Spleen (tissue), 11 donors: ENCODE measurements around the gene NF2. TPM values are rescaled to one million over a fixed set of nuclear protein-coding genes. Genes with fewer than 3 reads are reported as not detected.

Experiments
- DNase-seq: peaks from one replicate; pipeline ENCODE4 v3.0.0-alpha.2; 2020
- H3K27ac ChIP-seq, 8 donors: fragments of 200-600 bp; sonication (generic) in 7 of 8; 1 replicate in 4 of 8; 2 replicates in 4 of 8; pipeline versions ENCODE4 v1.5.0 to v1.8.0; 2016 to 2021; ENCODE audit warnings: inconsistent platforms in 4 of 8, mild to moderate bottlenecking in 4 of 8, moderate library complexity in 1 of 8
- H3K27me3 ChIP-seq, 7 donors: fragments of 200-600 bp; sonication (generic) in 6 of 7; replicated peaks in 1 of 7; 1 replicate in 4 of 7; 2 replicates in 3 of 7; pipeline versions ENCODE4 v1.5.0 to v1.8.0; 2016 to 2021; ENCODE audit warnings: inconsistent platforms in 3 of 7, mild to moderate bottlenecking in 1 of 7
- H3K36me3 ChIP-seq, 6 donors: fragments of 200-600 bp; sonication (generic) in 5 of 6; 1 replicate in 4 of 6; 2 replicates in 2 of 6; pipeline versions ENCODE4 v1.5.0 to v1.8.0; 2016 to 2021; ENCODE audit warnings: inconsistent platforms in 2 of 6
- H3K4me1 ChIP-seq, 6 donors: fragments of 200-600 bp; sonication (generic) in 5 of 6; 1 replicate in 3 of 6; 2 replicates in 3 of 6; pipeline versions ENCODE4 v1.5.0 to v1.8.0; 2016 to 2021; ENCODE audit warnings: inconsistent platforms in 3 of 6
- H3K4me3 ChIP-seq, 8 donors: fragments of 200-600 bp; sonication (generic) in 7 of 8; 1 replicate in 4 of 8; 2 replicates in 4 of 8; pipeline versions ENCODE4 v1.5.0 to v1.8.0; 2016 to 2021; ENCODE audit warnings: inconsistent platforms in 4 of 8, mild to moderate bottlenecking in 4 of 8, moderate library complexity in 2 of 8
- H3K9me3 ChIP-seq, 8 donors: fragments of 200-600 bp; sonication (generic) in 7 of 8; 1 replicate in 4 of 8; 2 replicates in 4 of 8; pipeline versions ENCODE4 v1.5.0 to v1.8.0; 2016 to 2021; ENCODE audit warnings: inconsistent platforms in 4 of 8
- POLR2A ChIP-seq, 3 donors: fragments of 450-650 bp; IDR thresholded peaks; one replicate each; pipeline ENCODE4 v1.5.1; 2017; ENCODE audit warnings: antibody characterized with exemption in 3 of 3, mild to moderate bottlenecking in 1 of 3
- POLR2AphosphoS5 ChIP-seq, 3 donors: sonication (generic); formaldehyde crosslinking; IDR thresholded peaks; one replicate each; pipeline ENCODE4 v1.5.1; 2017; ENCODE audit warnings: antibody characterized with exemption in 3 of 3
- WGBS, 5 donors: extraction: QIAGEN DNeasy Blood & Tissue Kit in 3 of 5; methylation state at CpG; one replicate each; pipeline versions ENCODE4 v1.1.5 to v1.1.7; 2013 to 2018; 5-methylcytosine and 5-hydroxymethylcytosine counted together
- intact Hi-C: fragments of 100-400 bp; cut with DNase I; formaldehyde crosslinking; loops from one replicate; pipeline ENCODE4 v1.15.0; 2023; ENCODE audit warnings: low total_unique reads
- polyA plus RNA-seq, 3 donors: library from polyadenylated mRNA; stranded (reverse); fragments of 200-250 nt; gene quantifications; one replicate each; pipeline ENCODE4 v1.2.1, GENCODE V29; 2013
- total RNA-seq, 7 donors: library from RNA; depleted of rRNA in 3 of 7; stranded (reverse); fragments of >200 nt in 3 of 7; fragmentation: NEBNext Ultra II Directional in 4 of 7; extraction: Animal tissue kit (Norgen Biotek cat#: 25700) in 4 of 7; gene quantifications; one replicate each; pipeline versions ENCODE4 v1.1.0 to v1.2.1, GENCODE V29; 2016 to 2021
- TF ChIP-seq, protein P1 (sequence below), 11 experiments: fragments of 200-600 bp in 7 of 11; fragments of 450-650 bp in 4 of 11; sonication (generic) in 4 of 11; IDR thresholded peaks in 8 of 11; conservative IDR thresholded peaks in 3 of 11; 1 replicate in 7 of 11; 2 replicates in 4 of 11; pipeline versions ENCODE4 v1.4.0 to v1.8.0; 2016 to 2021; ENCODE audit warnings: antibody characterized with exemption in 11 of 11, inconsistent platforms in 4 of 11, mild to moderate bottlenecking in 1 of 11
- donor health status: healthy with polysubstance abuse.
- donor health status: DM: no; HTN: no; CAD: no; lungs with moderate emphysema.
- donor health status: DM: no; HTN: no; CAD: no.
- donor health status: Bipolar disorder and iron deficiency.
- donor health status: healthy.
- donor health status: DM: no; HTN: no; CAD: no.
- donor health status: DM: yes; HTN: yes; CAD: no.

NF2 gene
- total and polyA plus RNA-seq, 10 donors = 3.9 to 42.9 (median 31.4) TPM

GRCh38 chr22:29722151-29722550 is 118.7 kb downstream of the NF2 start:
- intact Hi-C loops = no loop called here
- WGBS, 5 donors = 55 to 76% (median 72%) methylated on average over 3 to 7 of the region's 7 CpGs
- Histone ChIP-seq H3K9me3 (no peaks in the 10 kb centered on the region), H3K27me3 (peaks cover 0 to 81% (median 35%) of the 10 kb centered on the region in 7 donors), H3K4me1 (peaks cover 0 to 25% (median 13%) of the 10 kb centered on the region in 6 donors), H3K4me3 (no peak overlapping the region), H3K27ac (no peak overlapping the region), H3K36me3 (no peaks in the 10 kb centered on the region)
- no peak for TF ChIP-seq POLR2A (IDR thresholded peaks at IDR 0.05)
- DNase-seq = no peak

- DNase-seq = no peak
- peaks cover 0 to 81% (median 35%) of the 10 kb centered on the region in 7 donors for H3K27me3 ChIP-seq
- intact Hi-C loops = no loop called here
- H3K27ac ChIP-seq = no peak overlapping the region
- no peak overlapping the region for H3K4me3 ChIP-seq
- H3K9me3 ChIP-seq = no peaks in the 10 kb centered on the region
- TF ChIP-seq POLR2A (IDR thresholded peaks at IDR 0.05) = no peak
- no peak for TF ChIP-seq POLR2AphosphoS5 (IDR thresholded peaks at IDR 0.05)
- TF ChIP-seq, protein P1, sequence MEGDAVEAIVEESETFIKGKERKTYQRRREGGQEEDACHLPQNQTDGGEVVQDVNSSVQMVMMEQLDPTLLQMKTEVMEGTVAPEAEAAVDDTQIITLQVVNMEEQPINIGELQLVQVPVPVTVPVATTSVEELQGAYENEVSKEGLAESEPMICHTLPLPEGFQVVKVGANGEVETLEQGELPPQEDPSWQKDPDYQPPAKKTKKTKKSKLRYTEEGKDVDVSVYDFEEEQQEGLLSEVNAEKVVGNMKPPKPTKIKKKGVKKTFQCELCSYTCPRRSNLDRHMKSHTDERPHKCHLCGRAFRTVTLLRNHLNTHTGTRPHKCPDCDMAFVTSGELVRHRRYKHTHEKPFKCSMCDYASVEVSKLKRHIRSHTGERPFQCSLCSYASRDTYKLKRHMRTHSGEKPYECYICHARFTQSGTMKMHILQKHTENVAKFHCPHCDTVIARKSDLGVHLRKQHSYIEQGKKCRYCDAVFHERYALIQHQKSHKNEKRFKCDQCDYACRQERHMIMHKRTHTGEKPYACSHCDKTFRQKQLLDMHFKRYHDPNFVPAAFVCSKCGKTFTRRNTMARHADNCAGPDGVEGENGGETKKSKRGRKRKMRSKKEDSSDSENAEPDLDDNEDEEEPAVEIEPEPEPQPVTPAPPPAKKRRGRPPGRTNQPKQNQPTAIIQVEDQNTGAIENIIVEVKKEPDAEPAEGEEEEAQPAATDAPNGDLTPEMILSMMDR (IDR thresholded peaks at IDR 0.05 in 8 of 11, conservative IDR thresholded peaks at IDR 0.05 in 3 of 11) = no peak
- no peaks in the 10 kb centered on the region for H3K36me3 ChIP-seq
- H3K4me1 ChIP-seq = peaks cover 0 to 27% (median 13%) of the 10 kb centered on the region in 6 donors
- 79 to 88% (median 83%) methylated on average over 15 to 16 of the region's 16 CpGs for WGBS, 5 donors
Measured at GRCh38 chr22:29722587-29722986, 119.2 kb downstream of the NF2 start.

GRCh38 chr22:29723766-29724165 is 120.3 kb downstream of the NF2 start:
- H3K27ac ChIP-seq = no peak overlapping the region
- H3K9me3 ChIP-seq = no peaks in the 10 kb centered on the region
- H3K36me3 ChIP-seq = peaks cover 0 to 5% (median 0%) of the 10 kb centered on the region in 6 donors
- H3K4me1 ChIP-seq = peaks cover 0 to 27% (median 13%) of the 10 kb centered on the region in 6 donors
- no peak for DNase-seq
- H3K27me3 ChIP-seq = peaks cover 0 to 69% (median 32%) of the 10 kb centered on the region in 7 donors
- WGBS, 5 donors = 80 to 92% (median 82%) methylated on average over 9 to 10 of the region's 10 CpGs
- intact Hi-C loops = no loop called here
- H3K4me3 ChIP-seq = no peak overlapping the region
- TF ChIP-seq, protein P1 (IDR thresholded peaks at IDR 0.05 in 8 of 11, conservative IDR thresholded peaks at IDR 0.05 in 3 of 11) = no peak
- no peak for TF ChIP-seq POLR2A (IDR thresholded peaks at IDR 0.05)
- TF ChIP-seq POLR2AphosphoS5 (IDR thresholded peaks at IDR 0.05) = no peak

DNA sequence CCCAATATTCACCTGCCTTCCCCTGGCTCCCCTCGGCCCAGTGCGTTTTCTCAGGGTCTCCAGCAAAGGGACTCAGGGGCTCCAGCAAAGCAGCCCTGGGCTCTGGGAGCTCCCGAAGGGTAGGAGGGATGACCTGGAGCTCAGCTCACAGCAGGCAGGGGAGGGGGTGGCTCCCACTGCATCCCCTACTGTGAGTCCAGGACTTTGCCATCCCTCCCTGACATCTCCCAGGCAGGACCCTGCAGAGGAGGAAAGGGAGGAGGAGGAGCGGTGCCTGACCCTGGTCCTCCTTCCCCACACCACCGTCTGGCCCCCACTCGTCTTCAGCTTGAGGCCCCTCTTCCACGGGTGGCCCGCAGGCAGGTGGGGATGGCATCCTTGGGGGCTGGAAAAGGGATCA is 121.4 kb downstream of the NF2 start:
- Histone ChIP-seq H3K36me3 (peaks cover 0 to 16% (median 0%) of the 10 kb centered on the region in 6 donors), H3K4me3 (no peak overlapping the region), H3K27ac (no peak overlapping the region), H3K4me1 (peaks cover 0 to 21% (median 7%) of the 10 kb centered on the region in 6 donors), H3K9me3 (no peaks in the 10 kb centered on the region), H3K27me3 (peaks cover 0 to 58% (median 21%) of the 10 kb centered on the region in 7 donors)
- TF ChIP-seq POLR2A (IDR thresholded peaks at IDR 0.05) = no peak
- TF ChIP-seq POLR2AphosphoS5 (IDR thresholded peaks at IDR 0.05) = no peak
- TF ChIP-seq, protein P1 (IDR thresholded peaks at IDR 0.05 in 8 of 11, conservative IDR thresholded peaks at IDR 0.05 in 3 of 11) = no peak
- DNase-seq = no peak
- intact Hi-C loops = no loop called here
- 58 to 80% (median 61%) methylated on average over 7 to 8 of the region's 8 CpGs for WGBS, 5 donors
